HG03565 (cell line): ENCODE measurements around the gene TMED4.

ENCODE experiments used
- ATAC-seq: cut with Tn5 transposase; IDR thresholded peaks from one replicate; pipeline ENCODE4 v1.9.1; 2021; ENCODE audit warnings: mild to moderate bottlenecking, moderate library complexity; ENCODE audit not compliant: unreplicated experiment

TMED4 gene

GRCh38 chr7:44541028-44541869 lies 40.8 kb downstream of the TMED4 start, which contains the start of gene NPC1L1:
Gene NPC1L1 (minus strand): TSS chr7:44541330. CDS start chr7:44541259, 71 bp downstream.
- no peak for ATAC-seq

DNA sequence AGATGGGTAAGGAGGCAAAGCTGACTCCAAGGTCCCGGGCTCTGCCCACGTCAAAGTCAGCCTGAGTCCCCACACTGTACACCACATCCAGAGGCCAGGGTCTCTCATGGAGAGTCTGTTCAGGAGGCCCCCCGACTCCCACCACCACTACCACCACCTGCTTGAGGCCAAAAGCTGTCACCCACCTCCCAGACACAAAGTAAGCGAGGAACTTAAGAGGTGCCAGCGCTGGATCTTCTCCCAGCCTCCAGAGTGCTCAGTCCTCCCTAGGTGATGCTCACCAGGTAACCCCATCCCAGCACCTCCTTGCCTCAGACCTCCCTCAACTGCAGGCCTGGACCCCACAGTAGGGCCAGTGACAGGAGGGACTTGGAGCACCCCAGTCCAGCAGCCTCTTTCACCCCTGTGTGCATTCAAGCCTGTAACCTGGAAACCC lies 41.4 kb downstream of the TMED4 start:
- ATAC-seq: no peak

- ATAC-seq: no peak
Measured at GRCh38 chr7:44539669-44540506, 42.1 kb downstream of the TMED4 start.

DNA sequence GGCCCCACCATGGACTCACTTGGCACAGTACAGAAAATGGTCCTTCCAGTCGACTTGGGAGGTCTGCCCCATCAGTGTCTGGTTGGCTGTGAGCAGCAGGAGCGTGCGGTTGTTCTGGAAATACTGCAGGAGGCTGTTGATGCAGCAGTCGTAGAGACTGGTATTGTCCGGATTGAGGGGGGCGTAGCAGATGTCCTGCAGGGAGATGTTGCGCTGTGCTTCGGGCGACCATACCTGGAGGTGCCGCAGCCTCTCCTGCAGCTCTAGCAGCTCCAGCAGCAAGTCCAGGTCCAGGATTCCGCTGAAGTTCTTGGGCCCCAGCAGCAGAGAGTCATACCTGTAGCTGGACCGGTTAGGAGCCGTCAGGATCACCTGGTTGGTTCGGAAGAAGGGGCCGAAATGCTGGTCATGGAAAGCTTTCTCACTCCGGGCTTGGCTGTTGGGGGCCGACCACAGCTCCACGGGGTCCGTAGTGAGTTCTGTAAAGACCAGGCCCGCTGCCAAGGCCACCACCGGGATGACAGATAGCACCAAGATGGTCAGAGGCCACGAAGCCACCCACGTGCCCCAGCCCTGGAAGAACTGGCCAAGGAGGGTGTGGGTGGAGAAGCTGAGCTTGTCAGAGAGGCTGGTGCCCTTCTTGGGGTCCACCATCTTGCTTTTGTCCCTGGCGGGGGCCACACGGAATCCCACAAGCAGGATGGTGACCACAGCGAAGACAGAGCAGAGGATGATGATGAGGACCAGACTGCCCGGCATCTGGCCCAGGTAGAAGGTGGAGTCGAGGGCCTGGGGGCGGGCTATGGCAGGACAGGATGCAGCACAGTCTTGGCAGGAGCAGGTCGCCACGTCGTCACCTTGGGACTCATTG lies 43.0 kb downstream of the TMED4 start:
- no peak for ATAC-seq

DNA sequence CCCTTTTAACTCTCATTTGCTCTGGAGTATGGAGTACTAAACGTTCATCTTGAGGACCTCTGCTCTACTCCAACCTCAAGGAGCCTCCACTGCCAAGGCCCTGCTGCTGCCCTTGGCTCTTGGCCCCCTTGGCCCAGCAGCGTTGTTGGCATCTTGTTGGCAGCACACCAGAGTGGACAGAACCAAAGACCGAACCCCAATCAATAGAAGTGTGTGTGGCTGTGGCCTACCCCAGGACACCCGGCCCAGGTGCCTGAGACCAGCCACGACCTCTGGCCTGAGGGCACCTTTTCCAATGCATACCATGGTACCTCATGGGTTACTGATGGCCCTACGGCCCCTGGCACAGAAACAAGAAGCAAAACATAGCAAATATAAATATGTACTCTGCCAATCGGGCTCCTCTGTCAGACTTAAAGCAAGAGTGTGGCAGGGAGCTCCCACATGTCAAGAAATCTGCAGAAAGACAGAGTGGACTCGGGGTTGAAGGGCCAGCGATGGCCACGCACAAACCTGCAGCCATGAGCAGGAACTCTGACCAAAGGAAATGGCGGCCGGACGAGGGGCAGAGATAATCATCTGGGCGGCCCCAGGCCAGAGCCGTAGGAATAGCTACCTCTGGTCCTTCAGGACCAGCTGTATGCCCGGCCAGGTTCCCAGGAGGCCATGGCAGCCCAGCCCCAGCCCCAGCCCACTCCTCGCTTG lies 43.8 kb downstream of the TMED4 start:
- no peak for ATAC-seq

DNA sequence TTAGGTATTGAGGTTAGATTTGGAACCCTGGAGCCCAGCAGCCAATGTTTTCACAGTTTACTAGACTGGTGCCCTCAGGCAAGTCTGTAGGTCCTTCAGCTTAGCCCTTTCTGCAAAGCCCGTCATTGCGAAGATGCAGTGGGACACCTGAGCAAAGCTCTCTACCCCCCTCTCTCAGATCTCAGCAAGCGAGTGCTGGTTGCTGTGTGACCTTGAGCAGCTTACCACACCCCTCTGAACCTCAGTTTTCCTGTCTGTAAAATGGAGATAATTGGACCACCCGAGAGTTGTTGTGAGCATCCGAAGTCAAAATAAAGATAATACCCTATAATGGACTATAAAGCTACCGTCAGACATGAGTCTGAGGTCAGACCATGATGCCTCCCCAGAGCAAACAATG lies 44.6 kb downstream of the TMED4 start:
- no peak for ATAC-seq

DNA sequence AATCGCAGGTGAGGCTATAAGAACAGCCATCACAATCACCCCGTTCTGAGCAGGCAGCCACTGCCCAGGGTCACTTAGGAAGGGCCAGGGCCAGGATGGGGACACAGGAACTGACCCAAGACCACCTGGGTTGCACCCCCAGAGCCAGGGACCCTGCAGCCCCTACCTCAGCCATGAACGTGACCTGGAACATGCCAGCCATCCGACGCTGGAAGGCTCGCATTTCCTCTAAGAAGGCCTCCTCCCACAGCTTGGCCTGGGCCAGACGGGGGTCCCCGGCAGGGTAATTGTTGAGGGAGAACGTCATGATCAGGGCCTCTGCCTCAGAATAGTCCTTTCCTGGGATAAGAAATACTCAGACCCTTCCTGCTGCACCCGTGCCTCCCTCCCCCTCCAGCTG lies 45.9 kb downstream of the TMED4 start:
- ATAC-seq: no peak

DNA sequence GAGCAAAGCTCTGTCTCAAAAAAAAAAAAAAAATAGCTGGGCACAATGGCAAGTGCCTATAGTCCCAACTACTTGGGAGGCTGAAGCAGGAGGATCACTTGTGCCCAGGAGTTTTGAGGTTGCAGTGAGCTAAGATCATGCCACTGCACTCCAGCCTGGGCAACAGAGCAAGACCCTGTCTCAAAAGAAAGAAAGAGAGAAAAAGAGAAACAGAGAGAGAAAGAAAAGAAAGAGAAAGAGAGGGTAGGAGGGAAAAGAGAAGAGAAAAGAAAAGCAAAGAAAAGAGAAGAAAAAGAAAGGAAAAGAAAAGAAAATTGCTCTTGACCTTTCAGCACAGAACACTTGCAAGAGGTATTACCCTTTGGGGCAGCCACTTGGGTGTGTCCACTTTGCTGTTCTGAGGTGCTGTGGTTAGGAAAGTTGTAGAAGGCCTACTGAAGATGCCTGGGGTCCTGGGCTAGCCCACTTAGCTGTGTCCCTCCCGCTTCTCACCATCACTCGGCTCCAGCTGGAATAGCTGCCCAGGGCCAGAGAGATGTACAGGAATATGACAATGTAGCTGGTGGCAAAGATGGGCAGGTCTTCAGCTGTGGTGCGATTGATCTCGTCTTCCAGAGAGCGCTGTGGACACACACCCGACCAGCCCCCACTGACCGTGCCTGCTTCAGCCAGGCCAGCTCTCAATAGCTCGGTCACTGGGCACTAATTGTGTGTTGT lies 46.5 kb downstream of the TMED4 start:
- no peak for ATAC-seq

DNA sequence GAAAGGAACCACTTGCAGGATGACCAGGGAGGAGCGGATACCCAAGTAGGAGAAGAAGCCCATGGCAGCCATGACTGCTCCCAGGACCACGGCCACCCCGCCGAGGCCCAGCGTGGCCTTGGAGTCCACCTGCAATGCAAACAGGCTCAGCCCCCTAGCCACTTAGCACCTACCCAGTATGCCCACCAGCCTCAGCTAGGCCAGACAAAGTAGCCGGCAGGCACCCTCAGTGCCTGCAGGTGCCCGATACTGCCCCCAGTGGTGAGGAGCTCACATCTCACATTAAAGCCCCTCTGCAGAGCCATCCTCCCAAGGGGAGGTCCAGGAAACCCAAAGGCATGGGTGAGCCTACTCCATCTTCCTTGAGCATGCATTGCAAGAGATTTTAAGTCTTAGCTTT lies 47.5 kb downstream of the TMED4 start:
- ATAC-seq: no peak

- no peak for ATAC-seq
Measured at GRCh38 chr7:44534087-44534486, 47.9 kb downstream of the TMED4 start.

- ATAC-seq: no peak
Measured at GRCh38 chr7:44533301-44534055, 48.6 kb downstream of the TMED4 start.

DNA sequence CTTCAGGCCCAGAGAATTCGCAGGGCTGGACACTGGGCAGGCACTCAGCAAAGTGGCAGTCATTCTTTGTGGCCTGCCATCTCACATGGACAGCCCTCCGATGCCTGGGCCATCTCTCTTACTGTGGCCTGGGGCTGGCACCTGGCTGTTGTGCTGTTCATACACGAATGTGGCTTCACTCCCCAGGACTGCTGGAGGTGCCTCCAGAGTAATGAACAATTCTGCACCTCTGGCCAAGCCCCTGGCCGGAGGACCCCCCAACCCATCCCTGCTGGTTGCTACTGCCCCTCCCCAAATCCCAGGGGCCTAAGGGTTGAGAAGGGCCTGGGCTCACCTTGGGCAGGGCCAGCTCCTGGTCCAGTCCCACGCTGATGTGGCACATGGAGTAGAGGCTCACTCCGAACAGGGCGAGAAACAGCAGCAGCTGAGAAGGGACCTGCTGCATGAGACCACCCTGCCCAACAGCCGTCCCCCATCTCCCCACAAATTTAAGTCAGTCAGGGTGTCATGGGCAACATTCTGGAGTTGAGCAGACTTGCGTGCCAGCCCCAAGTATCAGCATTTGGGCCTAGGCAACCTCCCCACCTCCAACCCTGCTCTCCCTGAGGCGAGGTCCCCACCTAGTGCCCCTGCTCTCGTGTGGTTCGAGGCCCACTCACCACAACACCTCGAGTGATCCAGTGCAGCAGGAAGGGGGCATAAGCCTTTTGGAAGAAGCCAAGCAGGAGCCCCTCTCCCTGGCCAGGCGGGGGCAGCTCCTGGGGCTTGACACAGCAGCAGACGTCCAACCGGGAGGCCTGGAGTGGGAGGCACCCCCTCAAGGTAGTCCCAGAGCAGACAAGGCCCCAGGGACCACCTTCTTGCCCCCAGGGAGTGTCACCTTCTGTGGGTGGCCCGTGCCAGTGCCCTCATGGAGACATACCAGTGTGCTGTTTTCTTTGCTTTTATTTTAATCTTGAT lies 50.3 kb downstream of the TMED4 start:
- no peak for ATAC-seq

- no peak for ATAC-seq
Measured at GRCh38 chr7:44530990-44531389, 51.0 kb downstream of the TMED4 start.
